Osteoblast (primary cell): ENCODE data around the gene HIGD1A. TPM values are rescaled to one million over a fixed set of nuclear protein-coding genes. Genes with fewer than 3 reads are reported as not detected.

ENCODE experiments used
- DNase-seq: peaks from one replicate; pipeline ENCODE4 v3.0.0; 2011; ENCODE audit warnings: low spot score, mixed read lengths; ENCODE audit not compliant: insufficient read length; ENCODE audit errors: missing footprints
- H2AFZ ChIP-seq: 2 replicates; pipeline ENCODE4 v1.6.0; 2011; ENCODE audit warnings: mild to moderate bottlenecking, low read length
- H3K27ac ChIP-seq: 2 replicates; pipeline ENCODE4 v1.5.1; 2011; ENCODE audit warnings: mild to moderate bottlenecking, low read depth, low read length, moderate library complexity
- H3K27me3 ChIP-seq: 2 replicates; pipeline ENCODE4 v1.6.0; 2012; ENCODE audit warnings: mild to moderate bottlenecking, control low read depth, inconsistent platforms, low read length, moderate library complexity; ENCODE audit not compliant: insufficient read depth
- H3K36me3 ChIP-seq: 2 replicates; pipeline ENCODE4 v1.5.1; 2011; ENCODE audit warnings: mild to moderate bottlenecking, low read length, control low read depth, moderate library complexity; ENCODE audit not compliant: insufficient read depth
- H3K4me1 ChIP-seq: 2 replicates; pipeline ENCODE4 v1.5.1; 2011; ENCODE audit warnings: mild to moderate bottlenecking, low read length, control low read depth, moderate library complexity; ENCODE audit not compliant: insufficient read depth
- H3K4me2 ChIP-seq: 2 replicates; pipeline ENCODE4 v1.6.0; 2011; ENCODE audit warnings: mild to moderate bottlenecking, low read length; ENCODE audit not compliant: insufficient read depth
- H3K4me3 ChIP-seq: fragments of 200-600 bp; sonication (generic); 3 replicates; pipeline ENCODE4 v1.5.1; 2012; ENCODE audit warnings: mild to moderate bottlenecking, low read length, inconsistent platforms; ENCODE audit not compliant: insufficient read depth
- H3K79me2 ChIP-seq: 2 replicates; pipeline ENCODE4 v1.6.0; 2012; ENCODE audit warnings: mild to moderate bottlenecking, low read length, control low read depth, inconsistent platforms; ENCODE audit not compliant: insufficient read depth
- H3K9me3 ChIP-seq: 2 replicates; pipeline ENCODE4 v1.5.1; 2011; ENCODE audit warnings: low read depth, low read length, control low read depth
- H4K20me1 ChIP-seq: 2 replicates; pipeline ENCODE4 v1.6.0; 2012; ENCODE audit warnings: mild to moderate bottlenecking, low read length, control low read depth; ENCODE audit not compliant: insufficient read depth
- total RNA-seq: library from RNA; depleted of rRNA; stranded (reverse); fragments of >200 nt; gene quantifications from 2 replicates; pipeline ENCODE4 v1.2.3, GENCODE V29; 2012
- TF ChIP-seq, protein P1 (sequence below): IDR thresholded peaks from 2 replicates; pipeline ENCODE4 v1.5.1; 2011; ENCODE audit warnings: mild to moderate bottlenecking, low read depth, low read length, moderate library complexity; ENCODE audit errors: extremely low read depth

Gene HIGD1A
- total RNA-seq, 1 donor, result 88.3 TPM

DNA sequence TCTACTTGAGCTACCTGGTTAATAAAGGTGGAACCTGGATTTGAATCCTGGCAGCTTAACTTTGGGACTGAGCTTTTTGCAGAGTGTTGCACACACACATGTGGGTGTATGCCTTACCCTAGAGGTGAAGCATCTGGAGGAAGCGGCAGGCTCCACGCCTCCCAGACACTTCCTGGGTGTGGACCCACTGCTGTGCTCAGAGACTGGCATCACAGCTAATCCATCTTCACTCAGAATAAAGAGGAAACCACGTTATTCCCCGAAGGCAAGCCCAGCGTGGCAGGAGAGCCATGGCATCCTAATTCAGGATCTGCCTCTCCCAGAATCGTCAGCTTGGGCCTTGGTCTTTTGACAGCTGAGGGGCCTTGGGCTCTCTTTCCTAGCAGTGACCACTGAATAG lies 56.7 kb downstream of the HIGD1A start:
- H3K4me3 ChIP-seq, result no peak overlapping the region
- no peaks in the 10 kb centered on the region for H3K9me3 ChIP-seq
- H3K4me2 ChIP-seq, result no peak overlapping the region
- TF ChIP-seq, protein P1, sequence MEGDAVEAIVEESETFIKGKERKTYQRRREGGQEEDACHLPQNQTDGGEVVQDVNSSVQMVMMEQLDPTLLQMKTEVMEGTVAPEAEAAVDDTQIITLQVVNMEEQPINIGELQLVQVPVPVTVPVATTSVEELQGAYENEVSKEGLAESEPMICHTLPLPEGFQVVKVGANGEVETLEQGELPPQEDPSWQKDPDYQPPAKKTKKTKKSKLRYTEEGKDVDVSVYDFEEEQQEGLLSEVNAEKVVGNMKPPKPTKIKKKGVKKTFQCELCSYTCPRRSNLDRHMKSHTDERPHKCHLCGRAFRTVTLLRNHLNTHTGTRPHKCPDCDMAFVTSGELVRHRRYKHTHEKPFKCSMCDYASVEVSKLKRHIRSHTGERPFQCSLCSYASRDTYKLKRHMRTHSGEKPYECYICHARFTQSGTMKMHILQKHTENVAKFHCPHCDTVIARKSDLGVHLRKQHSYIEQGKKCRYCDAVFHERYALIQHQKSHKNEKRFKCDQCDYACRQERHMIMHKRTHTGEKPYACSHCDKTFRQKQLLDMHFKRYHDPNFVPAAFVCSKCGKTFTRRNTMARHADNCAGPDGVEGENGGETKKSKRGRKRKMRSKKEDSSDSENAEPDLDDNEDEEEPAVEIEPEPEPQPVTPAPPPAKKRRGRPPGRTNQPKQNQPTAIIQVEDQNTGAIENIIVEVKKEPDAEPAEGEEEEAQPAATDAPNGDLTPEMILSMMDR, result no peak
- no peaks in the 10 kb centered on the region for H4K20me1 ChIP-seq
- no peaks in the 10 kb centered on the region for H3K27me3 ChIP-seq
- no peak for DNase-seq
- no peaks in the 10 kb centered on the region for H3K4me1 ChIP-seq
- H3K36me3 ChIP-seq, result no peaks in the 10 kb centered on the region
- no peak overlapping the region for H2AFZ ChIP-seq
- no peak overlapping the region for H3K27ac ChIP-seq
- no peaks in the 10 kb centered on the region for H3K79me2 ChIP-seq

DNA sequence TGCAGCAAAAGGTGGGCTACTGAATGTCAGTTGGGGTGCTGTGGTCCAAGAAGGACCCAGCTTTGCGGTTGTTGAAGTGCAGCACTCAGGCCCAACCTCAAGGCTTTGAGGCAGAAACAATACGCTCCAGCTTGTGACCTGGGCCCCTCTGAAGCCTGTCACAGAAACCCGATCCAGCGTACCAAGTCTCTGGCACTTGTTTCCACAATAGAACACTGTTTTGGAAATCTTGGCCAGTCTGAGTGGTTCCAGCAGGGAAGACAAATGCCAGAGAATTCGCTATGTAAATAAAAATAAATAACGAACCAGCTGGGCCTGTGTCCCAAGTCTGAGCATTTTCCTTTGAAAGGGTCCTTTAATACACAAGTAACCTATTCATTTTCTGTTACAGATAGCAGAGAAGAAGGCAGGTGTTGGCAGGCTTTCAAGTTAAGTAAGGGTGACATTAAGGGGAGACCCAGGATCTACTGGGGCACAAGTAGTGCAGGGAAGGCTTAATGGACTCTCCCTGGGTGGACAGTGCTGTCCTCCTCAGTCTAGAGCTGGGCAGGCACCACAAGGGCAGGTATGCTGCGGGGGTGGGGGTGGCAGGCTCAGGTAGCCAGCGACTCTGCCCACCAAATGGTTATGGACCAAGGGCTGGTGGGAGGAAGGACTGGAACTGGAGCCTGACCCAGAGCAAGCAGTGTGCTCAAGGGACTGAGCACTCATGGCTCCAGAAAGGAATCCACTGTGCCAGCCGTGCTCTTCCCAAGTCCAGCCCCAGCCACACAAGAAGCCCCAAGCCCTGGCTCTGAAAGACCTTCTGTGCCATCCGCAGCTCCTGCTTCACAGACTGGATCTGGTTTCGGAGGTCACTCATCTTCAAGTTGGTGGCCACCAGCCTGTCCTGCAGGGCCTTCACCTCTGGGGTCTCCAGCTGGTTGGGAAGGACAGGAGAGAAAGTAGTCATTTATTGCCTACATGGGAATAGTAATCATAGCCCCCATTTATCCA lies 57.5 kb downstream of the HIGD1A start:
- no peaks in the 10 kb centered on the region for H3K27me3 ChIP-seq
- H3K4me3 ChIP-seq, result no peak overlapping the region
- no peaks in the 10 kb centered on the region for H3K9me3 ChIP-seq
- H4K20me1 ChIP-seq, result no peaks in the 10 kb centered on the region
- TF ChIP-seq, protein P1, result no peak
- no peak overlapping the region for H3K4me2 ChIP-seq
- H3K36me3 ChIP-seq, result no peaks in the 10 kb centered on the region
- no peak overlapping the region for H2AFZ ChIP-seq
- no peaks in the 10 kb centered on the region for H3K4me1 ChIP-seq
- no peaks in the 10 kb centered on the region for H3K79me2 ChIP-seq
- no peak overlapping the region for H3K27ac ChIP-seq
- DNase-seq, result no peak

DNA sequence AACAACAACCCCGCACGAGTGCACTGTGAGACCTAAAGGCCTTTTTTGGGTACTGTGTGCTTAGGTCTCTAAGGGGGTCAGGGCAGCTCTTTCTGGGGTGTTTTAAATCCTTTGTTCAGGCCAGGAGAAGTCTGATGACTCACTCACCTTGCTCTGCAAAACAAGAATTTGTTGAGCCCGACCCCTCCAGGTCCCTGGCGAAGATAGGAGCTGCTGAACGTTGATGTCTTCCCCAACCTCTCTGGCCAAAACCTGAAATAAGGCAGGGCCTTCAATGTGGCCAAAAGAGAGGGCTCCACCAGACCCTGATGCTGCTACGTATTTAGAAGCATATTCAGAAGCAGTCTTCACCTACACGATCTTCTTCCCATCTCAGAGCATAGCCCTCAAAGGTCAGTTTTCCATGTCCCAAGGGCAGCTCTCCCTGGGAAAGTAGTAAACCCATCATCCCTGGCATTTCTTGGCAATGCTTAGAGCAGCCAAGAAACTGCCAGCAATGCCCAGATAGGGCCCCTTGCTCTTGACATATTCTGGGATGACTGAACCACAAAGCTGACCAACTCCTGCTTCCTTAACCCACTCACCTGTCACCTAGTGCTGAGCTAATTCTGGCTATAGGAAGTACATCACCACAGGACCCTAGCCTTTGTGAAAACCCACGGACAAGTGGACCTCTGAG lies 58.4 kb downstream of the HIGD1A start:
- no peaks in the 10 kb centered on the region for H3K27me3 ChIP-seq
- H3K79me2 ChIP-seq, result no peaks in the 10 kb centered on the region
- no peak for DNase-seq
- H4K20me1 ChIP-seq, result no peaks in the 10 kb centered on the region
- H3K4me3 ChIP-seq, result no peak overlapping the region
- H3K27ac ChIP-seq, result no peak overlapping the region
- no peaks in the 10 kb centered on the region for H3K4me1 ChIP-seq
- TF ChIP-seq, protein P1, result no peak
- H3K36me3 ChIP-seq, result no peaks in the 10 kb centered on the region
- no peak overlapping the region for H2AFZ ChIP-seq
- no peaks in the 10 kb centered on the region for H3K9me3 ChIP-seq
- no peak overlapping the region for H3K4me2 ChIP-seq

DNA sequence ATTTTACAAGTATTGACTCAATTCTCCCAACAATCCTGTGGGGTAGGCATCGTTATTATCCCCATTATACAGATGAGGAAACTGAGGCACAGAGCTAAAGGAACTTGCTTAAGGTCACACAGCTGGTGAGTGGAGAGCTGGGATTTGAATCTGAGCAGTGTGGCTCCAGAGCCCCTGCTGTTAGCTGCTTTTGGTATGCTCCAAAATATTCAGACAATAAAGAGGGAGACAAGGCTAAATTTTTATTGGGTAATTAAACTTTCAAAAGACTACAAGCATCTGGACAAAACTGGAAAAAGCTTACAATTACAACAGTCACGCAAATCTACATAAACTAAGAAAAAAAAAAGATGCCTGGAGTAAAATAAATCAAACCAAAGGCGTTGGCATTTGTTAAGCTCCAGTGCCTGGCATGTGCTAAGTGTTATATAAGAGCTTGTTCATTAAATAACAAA lies 59.0 kb downstream of the HIGD1A start:
- no peaks in the 10 kb centered on the region for H4K20me1 ChIP-seq
- no peaks in the 10 kb centered on the region for H3K79me2 ChIP-seq
- H3K9me3 ChIP-seq, result no peaks in the 10 kb centered on the region
- H3K4me3 ChIP-seq, result no peak overlapping the region
- no peak for DNase-seq
- H3K27ac ChIP-seq, result no peak overlapping the region
- no peak overlapping the region for H3K4me2 ChIP-seq
- no peaks in the 10 kb centered on the region for H3K27me3 ChIP-seq
- no peaks in the 10 kb centered on the region for H3K36me3 ChIP-seq
- no peaks in the 10 kb centered on the region for H3K4me1 ChIP-seq
- no peak overlapping the region for H2AFZ ChIP-seq
- TF ChIP-seq, protein P1, result no peak
